HG03378 (cell line): ENCODE measurements around the gene ADGB.

ENCODE experiments used
- ATAC-seq: cut with Tn5 transposase; IDR thresholded peaks from one replicate; pipeline ENCODE4 v1.9.1; 2021; ENCODE audit warnings: mild to moderate bottlenecking, moderate library complexity; ENCODE audit not compliant: unreplicated experiment

The ADGB gene

DNA sequence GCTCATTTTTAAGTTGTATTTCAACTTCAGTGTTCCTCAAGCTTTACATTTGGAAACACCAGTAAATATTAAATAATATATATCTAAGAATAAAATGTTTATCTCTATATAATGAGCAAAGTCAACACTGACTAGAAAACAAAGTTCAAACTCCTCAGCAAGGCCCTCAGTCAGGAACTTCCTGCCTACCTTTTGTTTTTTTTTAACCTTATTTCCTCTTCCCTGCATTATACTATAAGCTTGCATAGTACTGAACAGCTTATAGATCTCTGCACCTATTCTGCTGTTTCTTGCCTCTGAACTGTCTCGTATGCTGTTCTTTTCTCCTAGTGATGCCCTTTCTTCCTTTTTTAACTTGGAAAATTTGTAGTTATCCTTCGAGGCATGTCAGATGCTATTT, 29.6 kb downstream of the ADGB start:
- no peak for ATAC-seq

DNA sequence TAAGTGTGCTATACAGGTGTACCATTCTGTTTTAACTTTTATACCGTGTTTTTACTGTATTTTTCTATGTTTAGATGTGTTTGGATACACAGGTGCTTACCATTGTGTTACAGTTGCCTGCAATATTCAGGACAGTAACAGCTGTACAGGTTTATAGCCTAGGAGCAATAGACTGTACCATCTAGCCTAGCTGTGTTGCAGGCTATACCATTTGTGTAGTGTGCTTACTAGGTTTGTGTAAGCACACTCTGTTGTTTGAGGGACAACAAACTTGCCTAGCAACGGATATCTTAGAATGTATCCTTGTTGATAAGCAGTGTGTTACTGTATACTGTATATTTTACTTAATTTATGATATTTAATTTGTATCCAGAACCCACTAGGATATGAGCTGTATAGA, 35.2 kb downstream of the ADGB start:
- no peak for ATAC-seq

DNA sequence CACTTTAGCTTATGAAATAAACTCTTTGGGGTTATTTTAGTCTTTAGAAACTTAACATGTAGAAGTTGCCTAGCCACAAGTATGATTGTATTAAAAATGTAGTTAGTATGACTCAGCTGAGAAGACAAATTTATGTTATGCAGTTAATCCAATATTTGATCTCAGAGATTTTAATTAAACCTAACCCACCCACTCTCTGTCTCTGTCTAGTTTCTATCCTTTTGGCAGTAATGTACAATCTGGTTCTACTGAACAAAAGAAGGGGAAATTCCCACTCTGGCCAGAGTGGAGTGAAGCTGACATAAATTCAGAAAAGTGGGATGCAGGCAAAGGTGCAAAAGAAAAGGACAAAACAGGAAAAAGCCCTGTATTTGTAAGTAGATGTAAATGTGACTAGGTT, 36.4 kb downstream of the ADGB start:
- ATAC-seq: no peak

DNA sequence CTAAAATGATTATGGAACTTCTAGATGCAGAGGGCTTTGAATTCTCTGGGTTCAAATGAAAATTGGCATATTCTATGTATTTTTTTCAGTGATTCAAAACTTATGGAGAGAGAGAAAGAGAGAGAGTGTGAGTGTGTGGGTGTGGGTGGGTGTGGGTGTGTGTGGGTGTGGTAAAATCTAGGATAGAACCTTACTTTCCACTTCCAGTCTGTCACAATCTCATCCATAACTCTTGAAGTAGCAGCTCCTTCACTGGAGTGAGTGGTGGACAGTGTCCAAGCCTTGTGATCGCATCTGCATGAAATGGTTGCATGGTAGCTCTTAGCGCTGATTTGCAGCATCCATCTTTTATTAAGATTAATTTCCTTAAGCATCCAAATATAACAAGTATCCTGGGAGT, 37.7 kb downstream of the ADGB start:
- no peak for ATAC-seq

DNA sequence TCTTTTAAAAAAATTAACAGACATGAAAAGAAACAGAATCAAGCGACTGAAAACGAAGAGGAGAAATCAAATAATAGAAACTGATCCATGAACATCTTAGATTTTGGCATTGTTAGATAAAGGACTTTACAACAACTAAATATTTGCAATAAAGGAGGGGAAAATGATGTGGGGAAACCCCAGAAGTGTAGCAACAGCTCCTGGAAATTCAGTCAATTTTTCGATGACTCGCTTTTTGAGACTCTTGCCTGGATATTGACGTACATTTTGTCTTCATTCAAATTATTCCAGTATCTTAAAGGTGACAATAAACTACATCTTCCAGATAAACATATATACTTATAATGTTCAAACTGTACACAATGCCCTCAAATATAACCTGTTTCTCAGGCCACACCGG, 44.1 kb downstream of the ADGB start:
- ATAC-seq: no peak

DNA sequence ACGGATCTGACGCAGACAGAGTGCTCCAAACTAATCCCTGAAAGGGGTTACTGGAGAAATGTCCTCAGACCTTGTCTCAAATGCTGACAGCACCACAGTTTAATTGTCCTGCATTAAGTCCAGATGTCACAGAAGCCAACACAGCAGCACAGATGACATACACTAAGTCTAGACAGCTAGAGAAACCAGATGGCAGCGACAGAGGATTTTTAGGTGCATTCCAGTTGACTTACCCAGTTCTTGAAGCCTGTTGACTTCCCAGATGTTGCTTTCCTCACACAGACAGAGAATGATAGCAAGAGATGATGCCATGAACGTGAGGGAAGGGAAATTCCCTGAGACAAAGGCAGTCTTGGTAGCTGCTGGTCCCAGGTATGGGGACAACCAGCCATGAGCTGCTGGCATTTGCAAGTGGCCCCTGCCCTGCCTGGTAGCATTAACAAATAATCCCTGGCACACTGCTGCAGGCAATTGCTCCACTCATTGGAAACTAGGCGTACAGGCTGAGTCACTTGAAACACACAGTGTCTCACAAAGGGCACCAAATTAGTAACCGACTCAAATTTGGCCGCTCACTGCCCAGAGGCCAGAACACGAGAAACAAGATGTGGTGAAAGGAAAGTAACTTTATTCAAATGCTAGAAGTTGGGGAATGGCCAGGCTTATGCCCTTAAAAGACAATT, 52.2 kb downstream of the ADGB start:
- no peak for ATAC-seq

DNA sequence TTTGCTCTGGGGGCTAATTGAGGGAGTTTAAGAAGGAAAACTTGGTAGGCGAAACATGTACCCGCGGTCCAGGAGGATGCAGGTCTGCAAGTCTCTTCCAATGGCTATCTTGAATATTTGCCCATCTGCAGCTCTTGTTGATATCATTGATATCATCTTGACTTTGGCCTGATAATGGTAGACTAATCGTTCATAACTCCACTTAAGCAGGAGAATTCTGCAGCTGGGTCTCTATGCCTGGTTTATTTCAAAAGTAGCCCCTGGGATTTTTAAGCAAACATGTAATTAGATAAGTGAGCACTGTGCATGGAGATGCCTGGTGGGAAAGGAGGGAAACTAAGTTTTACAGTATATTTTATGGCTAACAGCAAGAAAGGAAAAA, 52.7 kb downstream of the ADGB start:
- no peak for ATAC-seq

DNA sequence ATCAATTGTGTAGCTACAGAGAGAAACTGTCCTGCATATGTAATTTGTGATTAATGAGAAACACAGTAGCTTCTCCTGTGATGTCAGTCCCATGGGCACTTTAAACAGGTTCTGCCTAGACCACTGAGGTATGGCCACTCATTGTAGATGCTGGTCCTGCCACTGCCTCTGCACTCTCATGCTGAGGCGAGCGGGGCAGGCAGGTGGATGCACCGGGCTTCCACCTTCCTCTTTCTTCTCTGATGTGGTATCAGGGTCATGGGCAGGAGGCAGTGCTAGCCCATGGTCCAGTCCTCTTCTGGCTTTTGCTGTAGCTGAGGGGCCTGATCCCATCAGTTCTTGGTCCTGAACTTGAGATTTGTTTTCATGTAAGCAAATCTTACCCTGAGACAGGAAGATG, 58.7 kb downstream of the ADGB start:
- no peak for ATAC-seq

DNA sequence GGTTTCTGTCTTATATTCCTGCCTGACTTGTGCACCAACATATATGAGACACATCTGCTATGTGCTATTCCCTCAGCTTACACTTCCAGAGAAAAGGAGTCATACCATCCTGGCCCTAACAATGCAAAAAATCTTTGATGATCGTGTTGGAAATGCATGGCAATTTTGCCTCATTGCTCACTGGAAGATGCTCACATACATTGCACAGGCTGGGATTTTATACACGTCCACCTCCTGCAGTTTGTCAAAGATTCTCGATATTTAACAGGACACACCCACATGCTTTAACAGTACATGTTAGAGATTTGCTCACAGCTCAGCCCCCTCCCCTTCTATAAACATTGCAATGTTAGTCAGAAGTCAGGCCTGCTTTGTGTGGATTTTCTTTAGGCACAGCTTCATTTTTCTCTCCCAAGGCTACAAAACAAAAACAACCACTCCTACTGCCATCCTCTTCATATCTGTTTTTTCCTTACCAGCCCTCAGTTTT, 66.1 kb downstream of the ADGB start:
- ATAC-seq: no peak

DNA sequence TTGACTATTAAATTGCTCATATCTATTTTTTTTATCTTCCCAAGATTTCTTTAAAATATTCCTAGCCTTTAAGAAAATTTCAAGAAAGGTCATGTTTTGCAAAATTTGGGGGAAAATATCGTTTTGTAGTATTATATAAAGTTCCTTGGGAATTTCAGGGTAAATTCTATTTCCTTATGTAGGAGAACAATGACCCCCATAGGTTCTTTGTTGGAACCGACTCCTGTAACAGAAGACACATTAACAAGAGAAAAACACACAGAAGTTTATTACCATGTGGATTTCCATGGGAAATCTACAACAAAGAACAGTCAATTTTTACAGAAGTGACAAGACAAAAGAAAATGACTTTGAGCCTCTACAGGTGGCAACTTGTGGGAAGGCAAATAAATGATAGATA, 68.1 kb downstream of the ADGB start:
- ATAC-seq: no peak

DNA sequence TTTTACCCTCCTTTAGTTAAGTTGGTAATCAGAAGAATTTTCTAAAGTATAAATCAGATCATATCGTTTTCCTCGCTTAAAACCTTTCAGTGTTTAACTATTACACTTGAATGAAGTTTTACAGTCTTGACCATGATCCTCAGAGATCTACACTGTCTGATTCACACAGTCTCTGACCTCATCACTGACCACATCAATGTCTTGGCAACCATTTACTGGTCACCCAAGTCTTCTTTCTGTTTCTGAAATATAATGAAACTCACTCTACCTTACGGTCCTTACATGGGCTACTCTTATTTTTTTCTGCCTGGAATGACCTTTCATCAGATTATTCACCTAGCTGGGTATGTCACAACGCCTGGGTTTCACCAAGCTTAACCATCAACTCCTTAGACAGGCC, 71.4 kb downstream of the ADGB start:
- no peak for ATAC-seq

DNA sequence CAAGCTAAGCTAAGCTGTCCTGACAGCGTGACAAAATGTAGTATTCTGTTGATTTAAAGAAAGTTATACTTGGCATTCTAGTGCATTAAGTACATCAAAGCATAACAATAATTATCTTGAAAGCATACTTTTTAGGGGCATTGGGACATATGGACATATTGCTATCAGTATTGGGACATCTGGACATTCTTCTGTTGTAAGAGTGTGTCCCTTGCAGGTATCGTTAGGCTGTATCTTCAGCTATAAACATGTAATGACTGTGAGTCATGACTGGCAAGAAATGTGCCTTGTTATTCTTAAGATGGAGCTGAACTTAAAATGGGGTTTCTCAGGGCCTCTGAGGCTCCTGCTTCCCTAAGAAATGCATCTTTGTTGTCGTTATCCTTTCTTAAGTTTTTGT, 74.3 kb downstream of the ADGB start:
- no peak for ATAC-seq

DNA sequence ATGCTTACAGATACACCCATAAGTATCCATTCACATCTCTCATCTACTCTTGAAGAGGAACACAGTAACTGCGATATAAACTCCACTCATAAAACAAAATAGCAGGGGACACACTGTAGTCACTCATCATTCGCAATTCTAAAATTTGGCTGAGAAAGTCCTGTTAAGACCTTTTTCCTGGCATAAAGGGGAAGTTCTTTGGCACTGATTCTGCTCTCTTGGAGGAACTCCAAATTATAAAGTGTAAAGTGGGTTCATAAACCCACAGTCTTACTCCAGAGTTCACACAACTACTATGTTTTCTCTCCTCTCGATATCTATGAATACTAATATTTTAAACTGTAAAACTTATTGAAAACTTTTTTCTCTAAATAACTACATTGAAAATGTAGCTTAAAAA, 80.6 kb downstream of the ADGB start:
- no peak for ATAC-seq

DNA sequence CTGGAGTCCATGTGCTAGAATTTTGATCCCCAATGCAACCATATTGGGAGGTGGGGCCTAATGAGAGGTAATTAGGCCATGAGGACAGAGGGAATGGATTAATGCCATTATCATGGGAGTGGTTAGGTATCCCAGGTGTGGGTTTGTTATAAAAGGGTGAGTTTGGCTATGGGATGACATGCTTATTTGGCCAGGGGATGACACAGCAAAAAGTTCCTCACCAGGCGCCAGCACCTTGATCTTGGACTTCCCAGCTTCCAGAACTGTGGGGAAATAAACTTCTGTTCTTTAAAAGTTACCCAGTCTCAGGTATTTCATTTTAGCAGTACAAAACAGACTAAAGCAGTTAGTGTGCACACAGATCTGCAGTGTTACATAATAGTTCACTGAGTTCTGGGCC, 84.1 kb downstream of the ADGB start:
- ATAC-seq: no peak

DNA sequence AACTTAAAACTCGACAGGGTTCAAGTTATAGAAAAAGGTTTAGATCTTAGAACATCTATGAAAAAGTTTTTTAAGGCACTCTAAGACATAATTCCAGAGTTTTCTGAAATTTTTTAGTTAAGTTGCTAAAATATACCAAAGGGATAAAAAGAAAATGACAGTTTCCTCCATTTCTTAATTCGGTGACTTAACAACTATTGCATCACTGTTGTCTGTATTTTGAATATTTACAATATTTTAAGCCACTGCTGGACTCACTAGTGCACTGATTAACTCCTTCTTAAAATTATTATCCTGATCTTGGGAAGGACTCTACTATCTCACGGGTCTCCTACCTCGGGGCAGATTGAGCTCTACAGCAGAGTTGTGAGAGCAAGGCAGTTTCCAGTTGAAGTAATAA, 91.0 kb downstream of the ADGB start:
- ATAC-seq: no peak

DNA sequence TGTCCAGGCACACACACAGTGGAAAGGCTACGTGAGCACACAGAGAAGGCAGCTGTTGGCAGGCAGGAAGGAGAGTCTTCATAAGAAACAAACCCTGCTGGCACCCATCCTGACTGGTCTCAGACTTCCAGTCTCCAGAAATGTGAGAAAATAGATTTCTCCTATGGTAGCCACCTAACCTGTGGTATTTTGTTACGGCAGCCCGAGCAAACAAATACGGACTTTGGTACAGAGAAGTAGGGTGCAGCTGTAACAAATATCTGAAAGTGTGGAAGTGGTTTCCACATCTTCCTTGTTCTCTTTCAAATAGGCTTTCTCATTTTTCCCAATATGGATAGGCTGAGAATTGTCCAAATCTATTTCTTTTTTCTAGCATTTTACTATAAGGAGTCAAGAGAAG, 94.6 kb downstream of the ADGB start:
- no peak for ATAC-seq

DNA sequence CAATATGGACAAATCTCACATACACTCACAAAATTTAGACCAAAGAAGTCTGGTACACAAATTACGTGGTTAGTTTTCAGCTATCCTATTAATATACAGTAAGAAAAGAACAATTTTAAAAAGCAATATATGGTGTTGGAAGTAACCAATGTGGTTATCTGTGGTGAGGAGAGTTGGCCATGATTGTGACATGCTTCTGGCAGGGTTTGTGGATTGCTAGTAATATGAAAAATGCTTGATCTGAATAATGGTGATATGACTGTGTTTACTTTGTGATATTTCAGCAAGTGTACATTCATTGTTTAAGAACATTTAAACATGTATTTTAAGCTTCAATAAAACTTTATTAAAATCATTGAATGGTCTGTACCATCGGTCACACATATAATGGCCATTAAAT, 99.1 kb downstream of the ADGB start:
- no peak for ATAC-seq

DNA sequence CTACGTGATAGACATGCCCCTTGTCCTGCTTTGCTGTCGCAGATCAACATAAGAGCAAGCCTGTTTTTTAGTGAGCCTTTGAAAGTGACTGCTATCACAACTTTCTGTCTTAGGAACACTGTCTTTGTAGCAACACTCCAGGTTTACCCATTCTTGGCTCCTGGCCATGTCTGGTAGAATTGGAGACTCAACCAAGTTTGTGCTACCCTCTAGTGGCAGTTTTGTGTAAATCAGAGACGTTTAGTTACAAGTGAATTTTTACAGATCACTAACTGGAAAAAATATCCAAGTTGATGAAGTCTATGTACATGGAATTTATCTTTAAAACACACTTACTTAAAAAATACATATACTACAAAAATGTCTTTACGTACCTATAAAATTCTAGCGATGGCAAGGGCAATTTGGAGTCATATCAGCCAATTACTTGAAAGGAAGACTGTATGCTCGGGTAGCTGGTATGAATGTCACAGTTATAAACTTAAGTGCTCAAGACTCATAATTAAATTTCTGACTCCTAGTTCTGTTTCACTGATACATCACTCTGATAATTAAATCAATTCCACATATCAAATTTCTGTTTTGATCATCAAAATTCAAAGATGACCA, 101.4 kb downstream of the ADGB start:
- ATAC-seq: peak; percentile 89

DNA sequence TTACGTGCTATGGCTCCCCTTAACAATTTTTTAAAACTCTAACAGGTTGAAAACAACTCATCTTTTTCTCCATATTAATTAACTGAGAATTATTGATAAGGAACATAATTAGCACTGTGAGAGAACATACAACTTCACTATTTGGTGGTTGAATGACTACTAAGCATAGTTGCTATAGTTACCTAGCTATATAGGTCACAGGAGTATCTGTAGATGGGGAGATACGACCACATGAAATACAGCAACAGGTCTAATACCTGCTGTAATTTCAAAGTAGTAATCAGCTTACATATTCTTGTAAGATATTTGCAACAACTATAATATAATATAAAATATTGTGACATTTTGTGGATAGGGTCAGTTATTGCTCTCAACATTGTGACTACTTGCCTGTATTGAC, 102.9 kb downstream of the ADGB start:
- ATAC-seq: no peak

DNA sequence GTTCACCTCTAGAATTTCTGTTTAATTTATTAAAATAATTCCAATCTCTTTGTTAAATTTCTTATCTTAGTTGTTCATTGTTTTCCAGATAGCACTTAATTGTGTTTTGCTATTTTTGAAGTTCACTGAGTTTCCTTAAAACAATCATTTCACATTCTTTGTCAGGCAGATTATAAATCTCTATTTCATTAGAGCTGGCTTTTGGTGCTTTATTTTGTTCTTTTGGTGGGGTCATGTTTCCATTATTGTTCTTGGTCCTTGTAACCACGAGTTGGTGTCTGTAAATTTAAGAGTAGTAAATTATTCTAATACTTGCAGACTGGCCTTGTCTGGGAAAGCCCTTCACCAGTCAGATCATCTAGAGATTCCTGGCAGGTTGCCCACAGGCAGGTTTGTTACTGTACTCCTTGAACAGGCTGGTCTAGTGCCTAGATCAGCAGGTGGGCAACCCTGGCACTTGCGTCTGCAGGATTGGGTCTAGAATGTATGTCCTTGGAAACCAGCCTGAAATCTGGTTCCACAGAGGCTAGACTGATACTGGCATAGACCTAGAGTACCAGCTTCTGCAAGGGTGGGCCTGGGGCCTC, 110.4 kb downstream of the ADGB start:
- no peak for ATAC-seq

DNA sequence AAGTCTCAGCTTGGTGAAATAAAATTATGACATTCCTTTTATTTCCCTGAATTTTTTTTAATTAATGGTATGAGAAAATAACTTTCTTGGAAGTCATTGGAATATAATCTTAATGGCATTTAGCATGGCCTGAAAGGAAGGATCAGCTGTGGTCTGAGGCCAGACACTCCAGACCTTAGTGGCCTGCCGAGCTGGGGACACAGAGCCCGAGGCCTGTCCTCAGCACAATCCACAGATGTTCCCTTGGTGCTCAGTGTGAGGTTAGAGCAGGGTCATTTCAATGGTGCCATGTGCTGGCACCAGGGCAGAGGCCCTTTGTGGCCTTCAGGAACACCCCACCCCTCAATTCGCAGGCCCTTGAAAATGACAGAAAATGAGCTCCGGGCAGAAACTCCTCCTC, 120.6 kb downstream of the ADGB start:
- no peak for ATAC-seq

DNA sequence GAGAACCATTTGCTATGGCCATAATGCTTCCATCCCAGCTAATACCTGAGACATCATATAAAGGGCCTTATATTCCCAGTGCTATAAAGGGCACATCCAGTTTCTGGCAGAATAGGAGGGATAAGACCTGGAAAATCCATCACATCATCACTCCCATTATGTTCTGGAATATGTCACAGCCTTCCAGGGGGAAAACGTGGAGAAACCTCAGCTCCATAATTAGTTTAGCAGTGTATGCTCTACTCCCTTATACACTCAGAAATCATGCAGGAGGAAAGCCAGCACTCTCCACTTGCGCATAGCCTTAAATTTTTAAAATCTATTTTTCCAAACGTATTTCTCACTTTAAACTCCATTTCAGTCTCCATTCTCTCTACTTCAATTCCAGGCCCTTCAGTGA, 140.9 kb downstream of the ADGB start:
- no peak for ATAC-seq

DNA sequence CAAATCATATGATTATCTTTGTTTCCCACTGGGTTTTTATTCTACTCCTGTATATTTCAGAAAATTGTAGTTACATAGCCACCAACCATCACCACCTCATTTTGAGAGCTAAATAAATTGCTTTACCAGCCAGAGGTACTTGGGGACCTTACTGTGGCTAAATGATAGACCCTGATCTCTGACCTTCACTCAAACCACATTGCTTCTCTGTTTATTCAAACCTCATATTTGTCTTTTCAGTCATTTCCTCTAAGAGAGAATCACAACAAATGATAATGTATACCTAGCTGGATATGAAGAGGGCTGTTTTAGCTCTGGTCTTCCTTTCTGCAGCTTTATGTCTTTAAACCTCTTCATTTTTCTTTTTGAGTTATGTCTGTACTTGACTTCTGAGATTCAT, 142.8 kb downstream of the ADGB start:
- no peak for ATAC-seq
